Ishikawa (cell line): ENCODE results near the gene CDHR3.

Experiments used
- CEBPB ChIP-seq: IDR thresholded peaks from 2 replicates; pipeline ENCODE4 v1.6.1; 2012
- CREB1 ChIP-seq: IDR thresholded peaks from 2 replicates; pipeline ENCODE4 v1.6.1; 2012; ENCODE audit warnings: low read depth
- EGR1 ChIP-seq: IDR thresholded peaks from 2 replicates; pipeline ENCODE4 v1.6.1; 2012
- EP300 ChIP-seq: IDR thresholded peaks from 2 replicates; pipeline ENCODE4 v1.6.1; 2012; ENCODE audit warnings: borderline replicate concordance
- FOXM1 ChIP-seq: IDR thresholded peaks from 2 replicates; pipeline ENCODE4 v1.6.1; 2012; ENCODE audit warnings: low read depth, borderline replicate concordance
- MAX ChIP-seq: IDR thresholded peaks from 2 replicates; pipeline ENCODE4 v1.6.1; 2012
- NFIC ChIP-seq: IDR thresholded peaks from 2 replicates; pipeline ENCODE4 v1.6.1; 2012
- RAD21 ChIP-seq: IDR thresholded peaks from 2 replicates; pipeline ENCODE4 v1.6.1; 2012; ENCODE audit warnings: low read depth
- REST ChIP-seq: IDR thresholded peaks from 2 replicates; pipeline ENCODE4 v1.6.1; 2012; ENCODE audit warnings: low read depth, mild to moderate bottlenecking
- TAF1 ChIP-seq: IDR thresholded peaks from 2 replicates; pipeline ENCODE4 v1.6.1; 2012; ENCODE audit warnings: low read depth, mild to moderate bottlenecking
- TCF12 ChIP-seq: IDR thresholded peaks from 2 replicates; pipeline ENCODE4 v1.6.1; 2012; ENCODE audit warnings: low read depth
- TEAD4 ChIP-seq: IDR thresholded peaks from 2 replicates; pipeline ENCODE4 v1.6.1; 2012
- USF1 ChIP-seq: IDR thresholded peaks from 2 replicates; pipeline ENCODE4 v1.6.1; 2012
- YY1 ChIP-seq: IDR thresholded peaks from 2 replicates; pipeline ENCODE4 v1.6.1; 2012; ENCODE audit warnings: low read depth
- ZBTB7A ChIP-seq: IDR thresholded peaks from 2 replicates; pipeline ENCODE4 v1.6.1; 2012; ENCODE audit warnings: low read depth

Gene CDHR3

GRCh38 chr7:105963038-105963667 is at the start of gene CDHR3:
TSS of gene CDHR3 (plus strand) at chr7:105963264. CDS start at chr7:105963319, 55 bp downstream.
- TF ChIP-seq TEAD4 (no peak), NFIC (no peak), EP300 (no peak), CEBPB (no peak), TCF12 (no peak), MAX (no peak), CREB1 (no peak), USF1 (no peak), TAF1 (no peak), EGR1 (no peak), YY1 (no peak), RAD21 (no peak), ZBTB7A (no peak), REST (no peak), FOXM1 (no peak)

- TF ChIP-seq CREB1, result no peak
- no peak for TF ChIP-seq MAX
- TF ChIP-seq TEAD4, result no peak
- TF ChIP-seq EP300, result no peak
- TF ChIP-seq REST, result no peak
- no peak for TF ChIP-seq NFIC
- TF ChIP-seq FOXM1, result no peak
- no peak for TF ChIP-seq YY1
- TF ChIP-seq ZBTB7A, result no peak
- TF ChIP-seq USF1, result no peak
- no peak for TF ChIP-seq TCF12
- no peak for TF ChIP-seq CEBPB
- no peak for TF ChIP-seq TAF1
- no peak for TF ChIP-seq RAD21
- no peak for TF ChIP-seq EGR1
These were observed 49.1 kb upstream of the CDHR3 start for GRCh38 chr7:105913947-105914346.

GRCh38 chr7:105916603-105917002 is 46.5 kb upstream of the CDHR3 start:
- no peak for TF ChIP-seq TCF12
- TF ChIP-seq FOXM1, result no peak
- TF ChIP-seq EGR1, result no peak
- TF ChIP-seq RAD21, result no peak
- TF ChIP-seq CEBPB, result no peak
- TF ChIP-seq USF1, result no peak

GRCh38 chr7:105917659-105918058 is 45.4 kb upstream of the CDHR3 start:
- no peak for TF ChIP-seq TEAD4
- no peak for TF ChIP-seq REST
- TF ChIP-seq TCF12, result no peak
- TF ChIP-seq RAD21, result no peak
- no peak for TF ChIP-seq CREB1
- TF ChIP-seq EP300, result no peak
- no peak for TF ChIP-seq FOXM1
- no peak for TF ChIP-seq NFIC

- TF ChIP-seq CEBPB, result no peak
- no peak for TF ChIP-seq RAD21
- TF ChIP-seq YY1, result no peak
- TF ChIP-seq USF1, result no peak
- TF ChIP-seq NFIC, result no peak
- no peak for TF ChIP-seq TAF1
- TF ChIP-seq TEAD4, result no peak
- no peak for TF ChIP-seq ZBTB7A
- TF ChIP-seq EGR1, result no peak
- no peak for TF ChIP-seq FOXM1
- TF ChIP-seq TCF12, result no peak
These were observed 42.3 kb upstream of the CDHR3 start for GRCh38 chr7:105920766-105921165.
